GM20431 (cell line): ENCODE data around the gene TCF7L1.

Source experiments
- in situ Hi-C: fragments of 300-500 bp; cut with MseI, MboI; formaldehyde crosslinking; loops from one replicate; pipeline ENCODE4 v1.15.0; 2020; ENCODE audit warnings: low sequenced_read_pairs; ENCODE audit not compliant: unreplicated experiment

Gene TCF7L1

DNA sequence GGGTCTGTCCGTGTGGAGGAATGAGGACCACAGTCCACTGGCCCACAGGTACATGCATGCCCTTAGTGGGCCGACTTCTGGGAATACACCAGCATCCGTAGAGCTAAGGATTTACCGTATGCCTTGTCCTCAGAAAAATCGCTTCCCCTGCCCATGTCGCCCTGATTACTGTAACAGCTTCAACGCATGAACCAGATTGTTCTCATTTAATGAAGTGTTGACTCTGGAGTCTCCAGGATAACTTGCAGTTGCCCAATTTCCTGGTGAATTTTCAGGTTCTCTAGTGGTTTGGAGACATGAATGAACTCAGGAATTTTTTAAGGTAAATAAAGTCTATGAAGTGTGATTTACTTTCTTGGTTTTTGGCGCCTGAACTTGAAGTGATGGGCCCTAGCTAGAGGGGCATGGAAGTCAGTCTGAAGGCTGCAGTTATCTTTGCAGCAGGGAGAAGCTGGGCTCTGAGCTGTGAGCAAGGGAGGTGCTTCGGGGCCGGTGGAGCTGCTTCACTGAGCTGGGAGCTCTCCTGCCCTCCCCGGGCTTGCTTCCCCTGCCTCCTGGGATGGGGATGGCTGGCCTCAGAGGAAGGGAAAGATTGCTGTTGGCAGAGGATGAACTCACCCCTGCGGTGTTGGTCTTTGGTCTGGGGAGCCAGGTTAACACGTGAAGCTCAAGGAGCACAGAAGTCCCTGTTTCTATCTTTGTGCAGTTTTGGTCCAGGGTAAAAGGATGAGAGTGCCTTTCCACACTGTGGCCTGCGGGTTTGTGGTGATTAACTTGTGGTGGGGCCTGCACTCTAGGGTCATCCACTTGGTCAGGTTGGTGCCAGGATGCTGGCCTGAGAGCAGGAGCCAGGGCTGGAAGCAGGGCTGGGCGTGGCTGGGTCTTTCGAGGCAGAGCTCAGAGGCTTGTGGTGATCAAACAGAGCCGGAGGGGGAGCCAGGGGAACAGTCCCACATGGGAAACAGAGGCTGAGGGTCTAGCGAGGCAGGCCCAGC lies 28.1 kb downstream of the TCF7L1 start:
- in situ Hi-C loops, result no loop called here

DNA sequence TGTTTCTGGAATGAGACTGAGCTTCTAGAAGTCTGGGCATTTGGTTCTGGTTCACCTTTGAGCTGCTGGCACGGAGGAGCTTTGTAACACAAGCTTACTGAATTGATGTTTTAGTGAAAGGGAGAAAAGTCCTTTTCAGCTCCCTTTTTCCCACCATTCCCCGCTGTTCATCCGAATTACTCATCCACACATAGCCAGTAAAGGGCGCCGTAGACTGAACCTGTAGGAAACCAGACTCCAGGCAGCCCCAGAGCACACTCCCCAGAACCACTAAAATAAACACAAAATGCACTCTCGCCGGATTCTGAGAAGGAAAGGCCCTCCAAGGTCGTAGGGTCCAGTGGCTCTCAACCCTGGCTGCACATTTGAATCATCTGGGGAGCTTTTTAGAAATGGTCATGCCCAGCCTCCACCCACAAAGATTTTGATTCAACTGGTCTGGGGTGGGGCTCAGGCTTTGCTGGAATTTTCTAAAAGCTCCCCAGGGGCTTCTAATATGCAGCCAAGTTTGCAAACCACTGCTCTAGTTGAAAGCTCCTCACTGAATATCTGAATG lies 29.6 kb downstream of the TCF7L1 start:
- in situ Hi-C loops, result no loop called here

DNA sequence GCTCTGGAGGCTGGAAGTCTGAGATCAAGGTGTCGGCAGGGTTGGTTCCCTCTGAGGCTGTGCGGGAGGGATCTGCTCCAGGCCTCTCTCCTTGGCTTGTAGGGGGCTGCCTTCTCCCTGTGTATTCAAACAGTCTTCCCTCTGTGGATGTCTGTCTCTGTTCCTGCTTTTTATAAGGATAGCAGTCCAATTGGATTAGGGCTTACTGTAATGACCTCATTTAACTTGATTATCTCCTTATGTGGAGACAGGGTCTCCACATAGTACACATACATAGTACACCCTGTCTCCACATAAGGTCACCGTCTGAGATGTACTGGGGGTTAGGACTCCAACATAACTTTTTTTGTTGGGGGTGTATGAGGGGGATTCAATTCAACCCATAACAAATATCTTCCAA lies 30.5 kb downstream of the TCF7L1 start:
- in situ Hi-C loops, result no loop called here

DNA sequence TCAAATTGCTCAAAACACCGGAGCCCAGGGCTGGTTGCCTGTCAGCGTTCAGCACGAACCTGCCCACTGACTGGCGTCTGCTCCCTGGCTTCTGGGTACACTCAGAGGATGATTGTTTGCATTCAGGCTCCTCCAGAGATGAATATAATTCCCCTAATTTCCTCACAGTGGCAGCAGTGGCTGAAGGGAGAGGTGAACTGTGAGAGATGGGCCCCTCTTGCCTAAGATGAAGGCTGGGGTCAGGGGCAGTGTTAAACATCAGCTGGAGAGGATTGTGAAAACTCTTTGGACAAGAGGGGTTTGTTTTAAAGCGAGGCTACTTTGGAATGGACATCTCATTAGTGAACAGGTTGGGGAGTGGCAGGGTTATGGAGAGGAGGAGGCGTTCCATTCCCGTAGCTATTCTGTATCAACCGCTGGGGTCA lies 31.0 kb downstream of the TCF7L1 start:
- in situ Hi-C loops, result no loop called here

DNA sequence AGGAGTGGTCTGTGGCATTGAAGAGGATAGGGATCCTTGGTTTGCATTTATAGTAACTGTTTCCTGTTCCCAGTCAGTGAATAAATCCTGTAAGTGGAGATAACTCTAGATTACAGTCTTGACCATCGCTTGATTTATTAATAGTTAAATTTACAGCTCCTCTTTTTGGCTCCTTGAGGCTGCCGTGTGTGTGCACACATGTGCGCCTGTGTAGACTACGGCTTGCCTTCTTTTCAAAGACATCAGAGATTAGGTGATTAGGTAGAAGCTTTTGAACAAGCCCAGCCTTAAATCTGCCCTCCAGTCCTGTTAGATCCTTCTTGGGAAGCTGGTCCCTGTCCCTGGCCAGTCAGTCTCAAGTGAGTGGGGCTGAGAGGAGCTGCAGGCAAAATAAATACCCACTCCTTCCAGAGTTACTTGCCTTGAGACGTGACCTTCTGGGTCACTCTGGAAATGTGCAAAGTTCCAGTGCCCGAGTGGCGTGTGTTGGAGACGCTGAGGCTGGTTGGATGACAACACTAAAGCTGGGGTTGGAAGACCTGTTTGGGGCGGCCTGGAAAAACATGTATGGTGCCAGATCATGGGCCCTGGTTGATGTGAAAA lies 32.0 kb downstream of the TCF7L1 start:
- in situ Hi-C loops, result no loop called here

DNA sequence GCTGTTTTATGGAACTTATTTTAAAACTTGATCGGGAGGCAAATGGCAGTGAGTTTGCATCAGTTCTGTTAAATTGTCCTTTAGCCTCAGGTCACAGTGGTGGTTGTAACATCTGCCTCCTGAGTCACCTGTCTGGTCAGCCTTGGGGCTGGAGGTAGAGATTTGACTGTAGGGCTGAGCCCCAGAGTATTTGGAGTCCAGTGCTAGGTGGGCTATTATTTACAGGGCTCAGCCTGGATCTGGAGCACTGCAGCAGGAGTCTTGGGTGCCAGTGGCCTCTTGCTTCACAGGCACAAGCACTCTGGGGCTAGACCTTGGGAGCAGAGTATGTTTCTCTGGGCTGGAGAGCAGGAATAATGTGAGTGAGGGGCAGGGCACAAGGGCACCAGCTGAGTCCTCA lies 32.8 kb downstream of the TCF7L1 start:
- in situ Hi-C loops, result no loop called here

- in situ Hi-C loops, result no loop called here
Measured at GRCh38 chr2:85167479-85167878, 34.3 kb downstream of the TCF7L1 start.

- in situ Hi-C loops, result no loop called here
Measured at GRCh38 chr2:85168942-85169341, 35.8 kb downstream of the TCF7L1 start.

DNA sequence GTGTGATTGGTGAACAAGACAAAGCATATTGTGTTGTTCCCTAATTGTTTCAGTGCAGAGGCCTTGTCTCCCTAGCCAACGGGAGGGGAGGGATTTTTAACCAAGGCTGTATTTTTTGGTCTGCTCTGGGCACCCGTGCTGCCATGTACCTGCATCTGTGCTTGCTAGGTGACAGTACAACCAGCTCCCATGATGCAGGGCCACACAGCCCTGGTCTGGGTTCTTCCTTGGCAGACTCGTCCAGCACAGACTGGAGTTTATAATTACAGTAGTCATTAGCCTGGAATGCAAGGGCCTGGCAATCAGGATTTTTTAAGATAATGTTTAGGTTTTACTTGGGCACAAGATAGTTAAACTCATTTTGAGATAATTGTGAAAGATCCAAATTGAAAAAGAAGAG lies 36.4 kb downstream of the TCF7L1 start:
- in situ Hi-C loops, result no loop called here

DNA sequence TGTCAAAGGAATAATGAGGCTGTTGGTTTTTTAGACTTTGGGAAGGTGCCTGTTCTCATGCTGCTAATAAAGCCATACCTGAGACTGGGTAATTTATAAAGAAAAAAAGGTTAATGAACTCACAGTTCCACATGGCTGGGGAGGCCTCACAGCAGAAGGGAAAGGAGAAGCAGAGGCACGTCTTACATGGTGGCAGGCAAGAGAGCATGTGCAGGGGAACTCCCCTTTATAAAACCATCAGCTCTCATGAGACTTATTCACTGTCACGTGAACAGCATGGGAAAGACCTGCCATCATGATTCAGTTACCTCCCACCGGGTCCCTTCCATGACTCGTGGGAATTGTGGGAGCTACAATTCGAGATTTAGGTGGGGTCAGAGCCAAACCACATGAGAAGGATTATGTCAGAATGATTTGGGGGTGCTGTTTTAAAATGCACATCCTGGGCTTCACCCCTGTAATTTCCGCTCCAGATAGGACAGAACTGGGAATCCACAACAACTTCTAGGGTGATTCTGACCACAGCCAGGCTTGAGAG lies 37.8 kb downstream of the TCF7L1 start:
- in situ Hi-C loops, result no loop called here

GRCh38 chr2:85171916-85172315 lies 38.7 kb downstream of the TCF7L1 start:
- in situ Hi-C loops, result no loop called here

DNA sequence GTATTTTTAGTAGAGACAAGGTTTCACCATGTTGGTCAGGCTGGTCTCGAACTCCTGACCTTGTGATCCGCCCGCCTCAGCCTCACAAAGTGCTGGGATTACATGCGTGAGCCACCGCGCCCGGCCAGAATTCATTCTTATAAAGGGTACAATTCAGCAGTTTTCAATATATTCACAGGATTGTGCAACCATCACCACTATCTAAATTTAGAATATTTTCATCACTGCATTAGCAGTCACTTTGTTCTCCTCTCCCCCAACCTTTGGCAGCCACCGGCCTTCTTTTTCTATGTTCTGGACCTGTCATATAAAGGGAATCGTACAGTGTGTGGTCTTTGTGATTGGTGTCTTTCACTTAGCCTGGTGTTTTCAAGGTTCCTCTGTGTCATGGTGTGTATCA lies 40.7 kb downstream of the TCF7L1 start:
- in situ Hi-C loops, result no loop called here

GRCh38 chr2:85174943-85175342 lies 41.8 kb downstream of the TCF7L1 start:
- in situ Hi-C loops, result no loop called here

GRCh38 chr2:85175369-85176299 lies 42.4 kb downstream of the TCF7L1 start:
- in situ Hi-C loops, result no loop called here

DNA sequence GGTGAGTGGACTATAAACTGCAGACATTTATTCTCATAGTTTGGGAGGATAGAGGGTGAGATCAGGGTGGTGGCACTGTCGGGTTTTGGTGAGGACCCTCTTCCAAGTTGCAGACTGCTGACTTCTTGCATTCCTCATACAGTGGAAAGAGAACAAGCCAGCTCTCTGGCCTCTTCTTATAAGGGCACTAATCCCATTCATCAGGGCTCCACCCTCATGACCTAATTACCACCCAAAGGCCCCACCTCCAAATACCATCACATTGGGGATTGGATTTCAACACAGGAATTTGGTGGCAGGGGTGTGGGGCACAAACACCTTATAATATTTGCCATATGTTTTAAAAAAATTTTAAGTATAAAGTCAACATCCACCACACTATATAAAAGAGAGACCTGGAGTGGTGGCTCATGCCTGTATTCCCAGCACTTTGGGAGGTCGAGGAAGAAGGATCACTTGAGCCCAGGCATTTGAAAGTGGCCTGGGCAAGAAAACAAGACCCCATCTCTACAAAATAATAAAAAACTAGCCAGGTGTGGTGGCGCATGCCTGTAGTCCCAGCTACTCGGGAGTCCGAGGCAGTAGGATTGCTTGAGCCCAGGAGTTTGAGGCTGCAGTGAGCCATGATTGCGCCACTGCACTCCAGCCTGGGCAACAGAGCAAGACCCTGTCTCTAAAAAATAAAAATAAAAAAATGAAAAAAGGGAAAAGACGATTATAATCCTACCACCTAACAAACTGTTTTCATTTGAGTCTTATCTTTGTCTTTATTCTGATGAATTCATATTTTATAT lies 44.0 kb downstream of the TCF7L1 start:
- in situ Hi-C loops, result no loop called here

- in situ Hi-C loops, result no loop called here
Measured at GRCh38 chr2:85178154-85178553, 45.0 kb downstream of the TCF7L1 start.

GRCh38 chr2:85178980-85179411 lies 45.8 kb downstream of the TCF7L1 start:
- in situ Hi-C loops, result no loop called here

DNA sequence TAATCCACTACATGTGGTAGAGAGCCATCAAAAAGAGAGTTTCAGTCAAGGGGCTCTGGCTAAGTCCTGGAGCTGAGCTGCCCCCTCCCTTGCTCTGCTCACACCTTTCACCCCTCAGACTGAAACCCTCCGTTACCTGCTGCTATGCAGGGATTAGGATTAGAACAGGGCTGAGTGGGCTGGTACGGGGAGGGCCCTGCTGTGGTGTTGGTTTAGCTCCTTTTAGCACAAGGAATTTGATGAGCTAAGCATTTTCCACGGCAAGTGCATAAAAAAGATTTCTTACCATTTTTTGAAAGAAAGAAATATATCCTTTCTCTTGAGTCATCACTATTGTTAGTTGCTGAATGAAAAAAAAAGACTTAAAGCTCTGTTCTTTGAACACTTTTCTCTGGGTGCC lies 46.3 kb downstream of the TCF7L1 start:
- in situ Hi-C loops, result no loop called here
